T-helper 2 cell (primary cell): ENCODE results near the gene DHRS9.
"Not testable (repeated sequence)": the region's sequence is repeated elsewhere in the genome, so short reads cannot be mapped to it uniquely, and the experiment has no call there.

Source experiments
- DNase-seq, 5 experiments: peaks; one replicate each; pipeline versions ENCODE4 v3.0.0 to v3.0.0-alpha.2; 2012 to 2022

Gene DHRS9

GRCh38 chr2:169095621-169096105 lies 26.3 kb downstream of the DHRS9 start:
- peak in 1 of 5 experiments; percentile 42 for DNase-seq

- no peak for DNase-seq
These were observed 35.5 kb downstream of the DHRS9 start for GRCh38 chr2:169104848-169105247.

- peak in 1 of 5 experiments; percentile 89 for DNase-seq
These were observed 36.1 kb downstream of the DHRS9 start for GRCh38 chr2:169105476-169105875.

DNA sequence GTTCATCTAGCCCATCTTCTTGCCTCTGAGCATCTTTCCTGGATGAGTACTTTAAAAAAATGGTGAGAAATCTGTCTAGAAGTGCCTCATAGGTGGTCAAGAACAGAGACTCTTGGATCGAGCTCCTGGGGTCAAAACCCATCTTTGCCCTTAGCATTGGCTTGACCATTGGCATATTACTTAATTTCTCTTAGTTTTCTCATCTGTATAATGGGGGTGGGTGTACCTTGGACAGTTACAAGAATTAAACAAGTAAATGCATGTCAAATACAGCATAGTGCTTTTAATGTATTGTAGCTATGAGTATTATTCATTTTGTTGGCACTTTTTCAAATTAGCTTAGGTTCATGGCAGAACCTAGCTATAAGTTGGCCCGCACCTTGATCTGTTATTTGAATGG lies 36.8 kb downstream of the DHRS9 start:
- DNase-seq, result no peak

GRCh38 chr2:169106563-169107545 lies 37.5 kb downstream of the DHRS9 start:
- DNase-seq, result peak in 1 of 5 experiments; percentile 78

- peak in 2 of 5 experiments; percentile 76 to 96 for DNase-seq
These were observed 38.3 kb downstream of the DHRS9 start for GRCh38 chr2:169107645-169108044.

GRCh38 chr2:169108099-169108884 lies 38.9 kb downstream of the DHRS9 start:
- DNase-seq, result peak in 1 of 5 experiments; percentile 50

DNA sequence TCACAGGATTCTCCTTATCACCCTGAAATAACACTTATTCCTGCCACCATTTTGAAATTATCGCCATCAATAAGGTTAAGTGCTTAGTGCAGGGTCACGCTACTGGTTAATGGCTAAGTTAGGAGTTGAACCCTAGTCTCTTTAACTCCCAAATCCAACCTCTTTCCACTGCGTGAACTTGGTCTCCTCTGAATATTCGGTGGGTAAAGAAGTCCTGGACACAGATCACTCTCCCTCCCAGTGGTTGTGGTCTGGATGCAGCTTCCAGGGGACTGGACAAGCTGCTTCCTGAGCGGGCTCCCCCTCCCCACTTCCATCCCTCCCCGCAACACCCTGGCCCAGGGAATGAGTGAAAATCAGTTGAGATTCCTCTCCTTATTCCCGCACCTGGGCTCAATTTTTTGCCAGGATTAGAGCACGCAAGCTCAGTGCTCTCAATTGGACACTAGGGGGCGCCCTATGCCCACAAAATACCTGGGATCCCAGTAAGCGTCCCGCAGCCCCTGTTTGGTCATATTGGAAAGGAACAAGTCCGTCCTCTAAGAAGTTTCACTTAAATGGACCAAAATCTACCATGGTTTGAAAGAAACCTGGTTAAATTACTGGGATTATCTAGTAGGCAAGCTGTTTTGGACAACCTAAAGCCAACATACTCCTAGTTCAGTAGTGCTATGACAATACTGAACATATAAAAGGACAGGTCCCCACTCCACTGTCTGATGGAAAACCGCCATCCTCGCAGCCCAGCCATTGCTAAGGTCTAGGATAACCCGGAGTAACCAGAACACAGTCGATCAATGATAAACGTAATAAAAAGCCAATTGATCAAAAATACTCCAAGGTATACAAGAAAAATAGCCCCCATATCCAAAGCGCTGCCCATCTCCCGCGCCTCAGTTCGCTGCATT lies 40.4 kb downstream of the DHRS9 start:
- DNase-seq, result peak; percentile 27 to 73 (median 57)

DNA sequence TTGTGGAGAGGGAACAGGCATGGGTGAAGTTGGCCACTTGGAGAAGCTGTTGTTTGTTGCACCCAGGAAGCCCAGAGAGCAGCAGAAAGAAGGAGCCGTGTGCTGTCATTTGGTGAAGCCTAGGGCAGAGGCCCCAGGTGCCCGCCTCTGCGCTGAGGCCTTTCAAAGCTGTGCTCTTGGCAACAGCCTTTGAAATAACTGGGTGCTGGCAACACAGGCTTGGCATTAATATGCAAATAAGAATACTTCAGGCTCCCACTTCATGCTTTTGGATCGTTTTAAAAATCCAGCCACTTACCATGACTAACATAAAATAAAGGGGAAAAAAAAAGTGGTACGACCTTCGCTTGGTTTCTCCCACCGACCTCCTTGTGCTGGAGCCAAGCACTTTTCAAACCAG lies 41.1 kb downstream of the DHRS9 start:
- DNase-seq, result no peak

- DNase-seq, result no peak
These were observed 41.6 kb downstream of the DHRS9 start for GRCh38 chr2:169110916-169111315.

DNA sequence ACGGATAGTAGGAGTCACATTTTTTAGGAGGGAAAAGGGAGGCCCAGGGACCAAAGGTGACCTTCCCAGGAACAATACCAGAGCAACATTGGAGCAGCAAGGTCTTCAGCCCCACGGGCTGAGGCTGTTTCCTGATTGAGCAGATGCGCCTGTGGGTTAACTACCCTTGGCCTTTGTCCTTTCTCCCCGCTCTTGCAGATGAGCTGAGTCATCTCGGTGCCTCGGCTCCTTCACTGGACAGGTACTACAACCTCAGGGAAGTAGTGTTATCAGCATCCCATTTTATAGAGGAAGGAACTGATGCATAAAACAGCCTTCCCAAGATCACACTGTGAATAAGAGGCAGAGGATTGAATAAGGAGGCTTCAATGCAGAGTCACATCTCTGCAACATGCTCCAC lies 43.5 kb downstream of the DHRS9 start:
- DNase-seq, result no peak

GRCh38 chr2:169114056-169114455 lies 44.7 kb downstream of the DHRS9 start:
- DNase-seq, result no peak

DNA sequence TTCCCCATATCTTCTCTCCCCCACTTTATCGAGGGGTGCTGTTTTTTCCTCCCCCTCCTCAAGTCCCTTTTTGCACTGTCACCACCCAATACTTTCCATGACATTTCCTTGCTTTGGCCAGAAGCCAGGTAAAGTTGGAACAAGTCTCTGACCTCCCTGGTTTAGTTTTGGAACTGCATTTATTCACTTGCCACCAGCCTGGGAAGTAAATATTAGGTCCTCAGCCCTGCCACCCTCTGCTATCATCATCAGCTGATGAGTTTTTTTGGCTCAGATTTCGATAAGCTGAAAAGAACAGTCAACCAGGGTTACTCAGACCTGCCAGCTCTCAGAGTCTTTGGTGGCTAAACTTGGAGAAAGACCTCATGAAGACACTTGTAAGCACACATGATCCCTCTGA lies 47.0 kb downstream of the DHRS9 start:
- no peak for DNase-seq

- no peak for DNase-seq
These were observed 47.6 kb downstream of the DHRS9 start for GRCh38 chr2:169116993-169117392.

GRCh38 chr2:169118060-169118459 lies 48.7 kb downstream of the DHRS9 start:
- no peak for DNase-seq

DNA sequence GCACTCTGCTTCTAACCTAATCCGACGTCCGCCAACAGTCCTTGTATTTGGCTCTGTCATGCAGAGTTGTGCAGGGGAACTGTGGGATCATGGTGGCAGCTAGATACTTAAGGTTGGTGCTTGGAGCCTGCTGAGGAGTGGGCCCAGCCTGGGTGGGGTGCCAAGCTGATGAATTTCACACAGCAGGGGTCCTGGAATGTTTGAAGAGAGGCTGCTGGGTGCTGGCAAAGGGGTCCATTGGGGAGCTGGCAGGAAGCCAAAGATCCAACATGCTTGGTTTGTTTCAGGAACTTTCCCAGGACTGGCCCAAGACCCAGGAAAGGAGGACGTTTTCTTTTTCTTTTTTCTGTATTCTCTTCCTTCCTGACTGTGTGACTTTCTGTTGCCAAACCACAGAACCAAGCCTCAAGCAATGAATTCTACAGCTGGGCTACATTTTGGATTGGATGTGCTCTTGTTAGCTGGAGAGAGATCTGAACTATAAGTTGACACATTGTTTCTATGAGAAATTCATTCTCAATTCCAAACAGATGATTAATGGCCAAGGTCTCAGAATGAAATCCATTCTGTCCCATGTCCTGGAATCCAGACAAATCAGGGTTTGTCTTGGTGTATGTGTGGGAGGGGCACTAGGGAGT lies 49.9 kb downstream of the DHRS9 start:
- no peak for DNase-seq

DNA sequence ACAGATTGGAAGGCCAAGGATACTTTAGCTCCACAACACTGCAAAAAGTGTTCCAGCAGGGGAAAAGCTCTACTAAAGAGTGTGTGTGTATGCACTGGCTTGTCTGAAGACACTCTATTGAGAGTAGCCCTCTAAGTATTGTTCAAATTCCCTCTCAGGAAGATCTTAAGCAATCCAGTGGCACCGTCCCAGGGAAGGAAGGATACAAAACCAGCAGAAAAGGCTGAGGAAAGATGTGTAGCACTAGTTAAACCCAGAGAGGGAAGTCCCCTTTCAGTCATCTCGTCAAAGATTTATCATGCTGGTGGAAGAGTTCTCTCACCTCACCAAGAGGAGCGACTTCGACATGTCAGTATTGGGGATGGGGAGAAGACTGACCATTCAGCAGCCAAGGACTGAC lies 50.5 kb downstream of the DHRS9 start:
- no peak for DNase-seq

GRCh38 chr2:169129703-169130243 lies 60.4 kb downstream of the DHRS9 start:
- DNase-seq, result no peak

DNA sequence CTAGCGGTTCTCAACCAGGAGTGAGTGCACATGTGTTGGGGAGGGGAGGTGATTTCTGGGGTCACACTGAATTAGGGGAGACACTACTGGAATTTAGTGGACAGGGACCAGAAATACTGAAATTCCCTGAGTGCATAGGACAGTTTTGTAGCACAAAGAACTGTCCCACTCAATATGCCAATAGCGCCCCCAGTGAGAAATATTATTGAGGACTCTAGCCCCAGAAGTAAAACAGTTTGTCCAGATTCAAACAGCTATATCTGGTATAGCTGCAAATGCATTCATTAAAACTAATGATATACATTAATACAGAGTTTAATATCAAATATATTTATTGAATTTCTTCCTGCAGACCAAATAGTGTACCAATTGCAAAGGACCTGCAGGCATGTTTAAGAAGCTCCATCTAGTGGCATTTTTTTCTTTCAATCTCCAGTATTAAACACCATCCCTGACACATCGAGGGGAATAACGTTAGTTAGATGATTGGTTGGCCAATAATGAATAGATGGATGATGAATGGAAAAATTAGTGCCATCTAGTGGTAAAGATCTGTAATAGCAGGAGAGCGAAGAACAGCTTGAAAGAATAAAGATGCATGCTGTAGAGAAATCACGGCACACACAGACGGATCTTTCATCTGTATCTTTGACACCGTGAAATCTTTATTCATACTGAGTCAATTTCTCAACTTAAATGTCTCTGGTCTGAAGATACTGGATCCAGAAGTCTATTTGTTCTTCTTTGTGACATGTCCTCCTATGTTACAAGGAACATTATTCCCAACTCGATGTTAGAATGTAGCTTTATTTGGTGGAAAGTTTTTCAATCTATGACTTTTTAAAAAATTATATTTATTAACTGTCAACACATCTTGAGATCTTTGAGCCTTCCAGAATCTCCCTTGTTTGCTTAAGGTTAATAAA lies 62.5 kb downstream of the DHRS9 start:
- peak in 2 of 5 experiments; percentile 38 to 67 for DNase-seq

- DNase-seq, result not testable (repeated sequence)
These were observed 64.9 kb downstream of the DHRS9 start for GRCh38 chr2:169134272-169134671.
